Lower leg skin (tissue), 4 donors: Measurements from ENCODE around the gene FAM83G. TPM values are rescaled to one million over a fixed set of nuclear protein-coding genes. Genes with fewer than 3 reads are reported as not detected.
"Not testable (repeated sequence)": the region's sequence is repeated elsewhere in the genome, so short reads cannot be mapped to it uniquely, and the experiment has no call there.

Experiments used
- DNase-seq, 2 donors: peaks; one replicate each; pipeline ENCODE4 v3.0.0-alpha.2; 2019; ENCODE audit warnings: low spot score in 2 of 2
- H3K4me3 ChIP-seq: fragments of 200-600 bp; sonication (generic); 2 replicates; pipeline ENCODE4 v1.5.1; 2017; ENCODE audit warnings: mild to moderate bottlenecking, low read depth; ENCODE audit not compliant: poor library complexity, severe bottlenecking
- POLR2A ChIP-seq, 2 donors: fragments of 450-650 bp; IDR thresholded peaks; one replicate each; pipeline ENCODE4 v1.6.1; 2016 to 2017; ENCODE audit warnings: antibody characterized with exemption in 2 of 2, mild to moderate bottlenecking in 1 of 2, moderate library complexity in 1 of 2
- WGBS, 2 donors: methylation state at CpG; one replicate each; pipeline ENCODE4 v1.1.5; 2018; 5-methylcytosine and 5-hydroxymethylcytosine counted together
- intact Hi-C: fragments of 100-400 bp; cut with DNase I; formaldehyde crosslinking; loops from one replicate; pipeline ENCODE4 v1.15.0; 2023; ENCODE audit warnings: low total_unique reads
- total RNA-seq, 4 donors: library from RNA; depleted of rRNA; stranded (reverse); fragments of >200 nt; gene quantifications; one replicate each; pipeline ENCODE4 v1.1.0, GENCODE V29; 2016
- TF ChIP-seq, protein P1 (sequence below), 3 donors: fragments of 450-650 bp; IDR thresholded peaks; one replicate each; pipeline ENCODE4 v1.5.1; 2016; ENCODE audit warnings: antibody characterized with exemption in 3 of 3, mild to moderate bottlenecking in 3 of 3, moderate library complexity in 2 of 3

FAM83G gene
- total RNA-seq, 4 donors from 2014 or later, result 131 to 298 (median 190) TPM

DNA sequence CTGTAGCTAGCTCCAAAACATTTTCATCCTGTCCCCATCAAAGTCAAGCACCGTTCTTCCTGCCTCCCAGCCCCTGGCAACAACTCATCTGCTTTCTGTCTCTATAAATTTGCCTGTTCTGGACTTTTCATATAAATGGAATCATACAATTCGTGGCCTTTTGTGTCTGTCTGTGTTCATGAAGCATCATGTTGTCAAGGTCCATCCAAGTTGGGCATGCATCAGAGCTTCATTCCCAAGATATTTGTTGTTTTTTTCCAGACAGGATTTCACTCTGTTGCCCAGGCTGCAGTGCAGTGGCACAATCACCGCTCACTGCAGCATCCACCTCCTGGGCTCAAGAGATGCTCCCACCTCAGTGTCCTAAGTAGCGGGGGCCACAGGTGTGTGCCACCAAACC is 46.7 kb downstream of the FAM83G start:
- H3K4me3 ChIP-seq, result no peak overlapping the region
- no peak for DNase-seq
- intact Hi-C loops, result no loop called here
- no peak for TF ChIP-seq POLR2A (IDR thresholded peaks at IDR 0.05)
- TF ChIP-seq, protein P1, sequence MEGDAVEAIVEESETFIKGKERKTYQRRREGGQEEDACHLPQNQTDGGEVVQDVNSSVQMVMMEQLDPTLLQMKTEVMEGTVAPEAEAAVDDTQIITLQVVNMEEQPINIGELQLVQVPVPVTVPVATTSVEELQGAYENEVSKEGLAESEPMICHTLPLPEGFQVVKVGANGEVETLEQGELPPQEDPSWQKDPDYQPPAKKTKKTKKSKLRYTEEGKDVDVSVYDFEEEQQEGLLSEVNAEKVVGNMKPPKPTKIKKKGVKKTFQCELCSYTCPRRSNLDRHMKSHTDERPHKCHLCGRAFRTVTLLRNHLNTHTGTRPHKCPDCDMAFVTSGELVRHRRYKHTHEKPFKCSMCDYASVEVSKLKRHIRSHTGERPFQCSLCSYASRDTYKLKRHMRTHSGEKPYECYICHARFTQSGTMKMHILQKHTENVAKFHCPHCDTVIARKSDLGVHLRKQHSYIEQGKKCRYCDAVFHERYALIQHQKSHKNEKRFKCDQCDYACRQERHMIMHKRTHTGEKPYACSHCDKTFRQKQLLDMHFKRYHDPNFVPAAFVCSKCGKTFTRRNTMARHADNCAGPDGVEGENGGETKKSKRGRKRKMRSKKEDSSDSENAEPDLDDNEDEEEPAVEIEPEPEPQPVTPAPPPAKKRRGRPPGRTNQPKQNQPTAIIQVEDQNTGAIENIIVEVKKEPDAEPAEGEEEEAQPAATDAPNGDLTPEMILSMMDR (IDR thresholded peaks at IDR 0.05), result no peak
- 82 to 87% methylated on average over 4 of the region's 4 CpGs for WGBS, 2 donors

DNA sequence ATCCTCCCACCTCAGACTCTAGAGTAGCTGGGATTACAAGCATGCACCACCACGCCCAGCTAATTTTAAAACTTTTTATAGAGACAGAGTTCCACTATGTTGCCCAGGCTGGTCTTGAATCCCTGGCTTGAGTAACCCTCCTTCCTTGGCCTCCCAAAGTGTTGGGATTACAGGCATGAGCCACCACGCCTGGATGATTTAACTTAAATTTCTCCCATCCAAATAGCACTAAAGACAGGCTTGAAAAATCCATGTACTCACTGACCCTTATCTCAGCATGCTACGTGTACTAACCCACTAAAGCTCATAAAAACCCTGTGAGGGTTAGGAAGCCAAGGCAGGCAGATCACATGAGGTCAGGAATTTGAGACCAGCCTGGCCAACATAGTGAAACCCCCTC is 48.0 kb downstream of the FAM83G start:
- WGBS, 2 donors, result 87 to 88% methylated on average over 3 of the region's 3 CpGs
- no peak for DNase-seq
- TF ChIP-seq, protein P1 (IDR thresholded peaks at IDR 0.05), result no peak
- H3K4me3 ChIP-seq, result no peak overlapping the region
- intact Hi-C loops, result no loop called here

DNA sequence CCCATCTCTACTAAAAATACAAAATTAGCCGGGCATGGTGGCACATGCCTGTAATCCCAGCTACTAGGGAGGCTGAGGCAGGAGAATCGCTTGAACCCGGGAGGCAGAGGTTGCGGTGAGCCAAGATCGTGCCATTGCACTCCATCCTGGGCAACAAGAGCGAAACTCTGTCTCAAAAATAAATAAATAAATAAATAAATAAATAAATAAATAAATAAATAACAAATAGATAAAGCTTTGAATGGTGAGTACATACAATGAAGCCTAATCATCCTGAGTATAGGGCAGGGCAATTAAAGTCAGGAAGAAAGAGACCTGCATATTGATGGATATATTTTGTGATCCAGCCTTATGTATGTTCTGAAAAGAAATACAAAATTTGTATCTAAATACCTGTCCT is 48.5 kb downstream of the FAM83G start:
- WGBS, 2 donors, result 93 to 96% methylated on average over 6 of the region's 6 CpGs
- DNase-seq, intact Hi-C loops: not testable (repeated sequence)

DNA sequence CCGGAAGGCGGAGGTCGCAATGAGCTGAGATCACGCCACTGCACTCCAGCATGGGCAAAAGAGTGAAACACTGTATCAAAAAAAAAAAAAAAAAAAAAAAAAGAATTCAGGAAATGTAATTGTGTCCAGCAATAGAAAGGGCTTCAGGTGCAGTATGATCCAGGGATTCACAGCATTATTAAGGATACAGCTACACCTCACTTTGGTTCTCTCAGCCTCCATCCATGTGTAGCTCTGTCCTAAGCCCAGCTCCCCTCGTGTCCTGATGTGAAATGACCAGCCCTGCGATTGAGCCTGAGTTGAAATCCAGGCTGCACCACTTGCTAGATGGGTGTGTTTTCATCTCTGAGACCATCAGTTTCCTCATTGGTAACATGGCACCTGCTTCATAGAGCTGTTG is 49.6 kb downstream of the FAM83G start:
- H3K4me3 ChIP-seq, result no peak overlapping the region
- DNase-seq, result no peak
- TF ChIP-seq, protein P1 (IDR thresholded peaks at IDR 0.05), result no peak
- TF ChIP-seq POLR2A (IDR thresholded peaks at IDR 0.05), result no peak
- intact Hi-C loops, result no loop called here
- WGBS, 2 donors, result 96 to 99% methylated on average over 6 of the region's 6 CpGs

More for the DNA sequence above, 48.5 kb downstream of the FAM83G start:
- not testable (repeated sequence) for H3K4me3 ChIP-seq

DNA sequence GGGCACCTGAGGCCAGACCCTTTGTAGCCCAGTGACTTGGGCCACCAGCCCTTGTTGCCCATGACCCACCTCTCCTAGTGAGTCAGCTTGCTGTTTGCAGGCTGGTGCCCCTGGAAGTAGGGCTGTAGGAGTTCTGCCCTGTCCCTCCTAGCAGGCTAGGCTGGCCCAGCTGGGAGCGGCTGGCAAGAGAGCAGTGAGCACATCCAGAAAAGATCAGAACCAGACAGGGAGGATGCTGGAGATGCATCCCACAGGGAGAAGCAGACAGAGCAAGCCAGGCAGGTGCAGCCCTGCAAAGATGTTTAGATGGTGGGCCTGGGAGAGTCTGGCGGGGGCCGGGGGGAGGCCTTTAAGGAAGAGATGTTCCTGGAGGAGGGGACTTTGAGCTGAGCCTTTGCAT is 50.2 kb downstream of the FAM83G start:
- no peak overlapping the region for H3K4me3 ChIP-seq
- intact Hi-C loops, result no loop called here
- no peak for TF ChIP-seq POLR2A (IDR thresholded peaks at IDR 0.05)
- TF ChIP-seq, protein P1 (IDR thresholded peaks at IDR 0.05), result no peak
- WGBS, 2 donors, result 84 to 92% methylated on average over 3 of the region's 3 CpGs
- no peak for DNase-seq

DNA sequence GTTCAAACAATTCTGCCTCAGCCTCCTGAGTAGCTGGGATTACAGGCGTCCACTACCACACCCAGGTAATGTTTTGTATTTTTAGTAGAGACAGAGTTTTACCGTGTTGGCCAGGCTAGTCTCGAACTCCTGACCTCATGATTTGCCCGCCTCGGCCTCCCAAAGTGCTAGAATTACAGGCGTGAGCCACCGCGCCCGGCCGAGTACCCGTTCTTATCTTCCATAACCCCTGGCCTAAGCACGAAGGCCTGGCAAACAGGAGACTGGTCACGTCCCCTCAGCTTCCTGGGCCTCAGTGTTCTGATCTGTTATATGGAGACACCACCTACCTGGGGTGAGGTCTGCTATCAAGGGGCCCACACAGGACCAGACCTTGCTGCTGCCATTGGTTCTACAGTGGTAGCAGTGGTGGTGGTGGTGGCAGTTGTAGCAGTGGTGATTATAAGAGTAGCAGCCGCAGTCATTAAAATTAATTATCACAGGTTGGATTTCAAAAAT is 51.3 kb downstream of the FAM83G start:
- intact Hi-C loops, result no loop called here
- TF ChIP-seq, protein P1 (IDR thresholded peaks at IDR 0.05), result no peak
- no peak for TF ChIP-seq POLR2A (IDR thresholded peaks at IDR 0.05)
- no peak for DNase-seq
- 92 to 97% methylated on average over 14 of the region's 14 CpGs for WGBS, 2 donors
- no peak overlapping the region for H3K4me3 ChIP-seq
